HepG2 (cell line): ENCODE measurements around the gene CMTM4. TPM values are rescaled to one million over a fixed set of nuclear protein-coding genes. Genes with fewer than 3 reads are reported as not detected.

Experiments
- AHDC1 ChIP-seq: sonication (generic); formaldehyde crosslinking; IDR thresholded peaks from 2 replicates; pipeline ENCODE4 v1.5.1; 2020; ENCODE audit warnings: mild to moderate bottlenecking, missing genetic modification reagents, borderline replicate concordance
- KDM5A ChIP-seq: fragments of 200-600 bp; sonication (generic); IDR thresholded peaks from 2 replicates; pipeline ENCODE4 v1.7.0; 2018; ENCODE audit warnings: antibody characterized with exemption, mild to moderate bottlenecking, low read length, borderline replicate concordance
- MIXL1 ChIP-seq: IDR thresholded peaks from 2 replicates; pipeline ENCODE4 v1.6.1; 2016
- MYC ChIP-seq: sonication (generic); formaldehyde crosslinking; IDR thresholded peaks from 2 replicates; pipeline ENCODE4 v1.9.0; 2021; ENCODE audit warnings: missing genetic modification reagents, borderline replicate concordance
- NCOA1 ChIP-seq: sonication (generic); formaldehyde crosslinking; IDR thresholded peaks from 2 replicates; pipeline ENCODE4 v1.9.0; 2021; ENCODE audit warnings: missing genetic modification reagents
- NR2F6 ChIP-seq, 2 experiments: IDR thresholded peaks; 2 replicates each; pipeline ENCODE4 v1.6.1; 2016; ENCODE audit warnings: antibody characterized with exemption in 1 of 2, mild to moderate bottlenecking in 1 of 2
- RBM39 ChIP-seq: fragments of 200-400 bp; formaldehyde crosslinking; IDR thresholded peaks from one replicate; pipeline ENCODE4 v1.6.1; 2018; ENCODE audit warnings: antibody characterized with exemption, mild to moderate bottlenecking, low read depth, low read length; ENCODE audit not compliant: poor library complexity, severe bottlenecking
- REPIN1 ChIP-seq: sonication (generic); formaldehyde crosslinking; IDR thresholded peaks from 2 replicates; pipeline ENCODE4 v1.8.0; 2022; ENCODE audit warnings: missing genetic modification reagents, low read depth, mild to moderate bottlenecking, borderline replicate concordance
- SPEN ChIP-seq: sonication (generic); formaldehyde crosslinking; IDR thresholded peaks from 2 replicates; pipeline ENCODE4 v1.5.1; 2020; ENCODE audit warnings: low read depth, mild to moderate bottlenecking, missing genetic modification reagents
- TBL1XR1 ChIP-seq: fragments of 150-350 bp; IDR thresholded peaks from 2 replicates; pipeline ENCODE4 v1.6.1; 2014; ENCODE audit warnings: borderline replicate concordance, low read length; ENCODE audit not compliant: partially characterized antibody
- TEAD3 ChIP-seq: optimal IDR thresholded peaks from 2 replicates; pipeline ENCODE3; 2016; ENCODE audit warnings: borderline replicate concordance
- ZNF280B ChIP-seq: sonication (generic); formaldehyde crosslinking; IDR thresholded peaks from 2 replicates; pipeline ENCODE4 v1.5.0; 2020; ENCODE audit warnings: missing genetic modification reagents, mild to moderate bottlenecking, borderline replicate concordance
- ZNF580 ChIP-seq: IDR thresholded peaks from 2 replicates; pipeline ENCODE4 v1.6.1; 2016; ENCODE audit warnings: low read depth, borderline replicate concordance
- polyA plus RNA-seq, 8 experiments: library from polyadenylated mRNA; depleted of rRNA in 3 of 8; stranded (reverse) in 7 of 8; unstranded in 1 of 8; fragments of >200 nt; fragmentation: Illumina TruSeq in 4 of 8; extraction: Trizol in 4 of 8; gene quantifications; 2 replicates each; pipeline versions ENCODE4 v1.2.1 to v1.2.3, GENCODE V29; 2011 to 2016; ENCODE audit warnings: low read depth in 4 of 8, missing spikeins in 1 of 8, mixed read lengths in 1 of 8; ENCODE audit not compliant: insufficient read depth in 1 of 8
- total RNA-seq, 5 experiments: library from RNA; depleted of rRNA; stranded (reverse); fragments of >200 nt; fragmentation: Illumina TruSeq; extraction: Trizol; gene quantifications; 2 replicates each; pipeline ENCODE4 v1.2.3, GENCODE V29; 2016; ENCODE audit warnings: low read depth in 1 of 5
- TF ChIP-seq, protein P1 (sequence below): sonication (generic); formaldehyde crosslinking; IDR thresholded peaks from 2 replicates; pipeline ENCODE4 v1.4.0; 2020; ENCODE audit warnings: mild to moderate bottlenecking, missing genetic modification reagents
- TF ChIP-seq, protein P2 (sequence below): sonication (generic); formaldehyde crosslinking; IDR thresholded peaks from 2 replicates; pipeline ENCODE4 v1.5.1; 2020; ENCODE audit warnings: missing genetic modification reagents, mild to moderate bottlenecking, borderline replicate concordance
- TF ChIP-seq, protein P3 (sequence below): sonication (generic); formaldehyde crosslinking; IDR thresholded peaks from 2 replicates; pipeline ENCODE4 v1.8.1; 2023; ENCODE audit warnings: mild to moderate bottlenecking, missing genetic modification reagents, borderline replicate concordance

Gene CMTM4
- total and polyA plus RNA-seq, 2 of the 13 experiments (the other 11 are each of a cell fraction or from before 2014, with no cell fraction given), result 32.0 to 36.3 TPM

DNA sequence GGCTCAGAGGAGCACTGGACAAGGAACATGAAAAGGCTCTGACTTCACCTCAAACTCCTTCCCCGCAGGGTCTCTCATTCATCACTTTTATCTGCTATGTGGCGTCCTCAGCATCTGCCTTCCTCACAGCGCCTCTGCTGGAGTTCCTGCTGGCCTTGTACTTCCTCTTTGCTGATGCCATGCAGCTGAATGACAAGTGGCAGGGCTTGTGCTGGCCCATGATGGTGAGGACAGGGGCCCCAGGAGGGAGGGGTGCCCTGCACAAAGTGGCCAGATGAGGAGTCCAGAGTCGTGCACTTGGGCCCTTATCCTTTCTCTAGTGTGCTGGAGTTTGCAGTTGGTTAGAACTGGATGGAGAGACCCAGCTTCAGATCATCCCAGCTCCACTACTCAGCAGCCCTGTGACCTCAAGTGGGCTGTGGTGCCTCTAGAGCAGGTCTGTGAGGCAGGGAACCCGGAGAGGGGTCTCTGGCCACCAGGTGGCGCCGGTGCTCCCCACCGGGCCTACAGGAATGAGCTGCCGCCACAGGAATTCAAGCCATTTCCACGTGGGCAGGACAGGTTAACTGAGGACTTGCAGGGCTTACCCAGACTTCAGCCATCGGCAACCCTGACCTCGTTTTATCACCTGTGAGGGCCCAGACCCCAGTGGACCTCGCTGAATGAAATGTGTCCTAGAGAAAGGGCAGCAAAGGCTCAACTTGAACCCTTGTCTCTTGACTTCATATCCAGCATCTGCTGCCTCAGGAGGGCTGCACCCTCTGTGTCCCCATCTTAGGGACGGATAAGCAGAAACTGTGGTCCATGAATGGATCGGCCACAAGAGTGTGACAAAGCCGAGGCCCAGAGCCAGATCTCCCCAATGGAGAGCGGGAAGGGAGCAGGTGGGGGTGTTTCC lies 88.1 kb downstream of the CMTM4 start (continued):
- TF ChIP-seq MYC (CRISPR knock-in tag) (peak; percentile 90), MIXL1 (CRISPR knock-in tag) (peak; percentile 53; the same call in 1 of the 2 replicates), ZNF280B (CRISPR knock-in tag) (peak; percentile 74; the same call in 1 of the 2 replicates), NCOA1 (peak; percentile 70), RBM39 (no peak), ZNF580 (CRISPR knock-in tag) (peak; percentile 92), REPIN1 (peak; percentile 82), TEAD3 (peak; percentile 95), AHDC1 (CRISPR knock-in tag) (no peak), NR2F6 (IDR thresholded peaks at IDR 0.05) (no peak), NR2F6 (CRISPR knock-in tag; IDR thresholded peaks at IDR 0.05) (peak; percentile 70), TBL1XR1 (peak; percentile 61), KDM5A (no peak), SPEN (CRISPR knock-in tag) (peak; percentile 65)
- TF ChIP-seq, protein P1, sequence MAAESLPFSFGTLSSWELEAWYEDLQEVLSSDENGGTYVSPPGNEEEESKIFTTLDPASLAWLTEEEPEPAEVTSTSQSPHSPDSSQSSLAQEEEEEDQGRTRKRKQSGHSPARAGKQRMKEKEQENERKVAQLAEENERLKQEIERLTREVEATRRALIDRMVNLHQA (CRISPR knock-in tag), result peak; percentile 68; the same call in 1 of the 2 replicates
- TF ChIP-seq, protein P2, sequence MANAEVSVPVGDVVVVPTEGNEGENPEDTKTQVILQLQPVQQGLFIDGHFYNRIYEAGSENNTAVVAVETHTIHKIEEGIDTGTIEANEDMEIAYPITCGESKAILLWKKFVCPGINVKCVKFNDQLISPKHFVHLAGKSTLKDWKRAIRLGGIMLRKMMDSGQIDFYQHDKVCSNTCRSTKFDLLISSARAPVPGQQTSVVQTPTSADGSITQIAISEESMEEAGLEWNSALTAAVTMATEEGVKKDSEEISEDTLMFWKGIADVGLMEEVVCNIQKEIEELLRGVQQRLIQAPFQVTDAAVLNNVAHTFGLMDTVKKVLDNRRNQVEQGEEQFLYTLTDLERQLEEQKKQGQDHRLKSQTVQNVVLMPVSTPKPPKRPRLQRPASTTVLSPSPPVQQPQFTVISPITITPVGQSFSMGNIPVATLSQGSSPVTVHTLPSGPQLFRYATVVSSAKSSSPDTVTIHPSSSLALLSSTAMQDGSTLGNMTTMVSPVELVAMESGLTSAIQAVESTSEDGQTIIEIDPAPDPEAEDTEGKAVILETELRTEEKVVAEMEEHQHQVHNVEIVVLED (CRISPR knock-in tag), result peak; percentile 60; the same call in 1 of the 2 replicates
- TF ChIP-seq, protein P3, sequence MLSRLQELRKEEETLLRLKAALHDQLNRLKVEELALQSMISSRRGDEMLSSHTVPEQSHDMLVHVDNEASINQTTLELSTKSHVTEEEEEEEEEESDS (CRISPR knock-in tag), result 0 out of 2 replicates have a peak, but pooled peaks have one; percentile 55
